ENCODE data around the gene NT5C1B.

Gene NT5C1B

DNA sequence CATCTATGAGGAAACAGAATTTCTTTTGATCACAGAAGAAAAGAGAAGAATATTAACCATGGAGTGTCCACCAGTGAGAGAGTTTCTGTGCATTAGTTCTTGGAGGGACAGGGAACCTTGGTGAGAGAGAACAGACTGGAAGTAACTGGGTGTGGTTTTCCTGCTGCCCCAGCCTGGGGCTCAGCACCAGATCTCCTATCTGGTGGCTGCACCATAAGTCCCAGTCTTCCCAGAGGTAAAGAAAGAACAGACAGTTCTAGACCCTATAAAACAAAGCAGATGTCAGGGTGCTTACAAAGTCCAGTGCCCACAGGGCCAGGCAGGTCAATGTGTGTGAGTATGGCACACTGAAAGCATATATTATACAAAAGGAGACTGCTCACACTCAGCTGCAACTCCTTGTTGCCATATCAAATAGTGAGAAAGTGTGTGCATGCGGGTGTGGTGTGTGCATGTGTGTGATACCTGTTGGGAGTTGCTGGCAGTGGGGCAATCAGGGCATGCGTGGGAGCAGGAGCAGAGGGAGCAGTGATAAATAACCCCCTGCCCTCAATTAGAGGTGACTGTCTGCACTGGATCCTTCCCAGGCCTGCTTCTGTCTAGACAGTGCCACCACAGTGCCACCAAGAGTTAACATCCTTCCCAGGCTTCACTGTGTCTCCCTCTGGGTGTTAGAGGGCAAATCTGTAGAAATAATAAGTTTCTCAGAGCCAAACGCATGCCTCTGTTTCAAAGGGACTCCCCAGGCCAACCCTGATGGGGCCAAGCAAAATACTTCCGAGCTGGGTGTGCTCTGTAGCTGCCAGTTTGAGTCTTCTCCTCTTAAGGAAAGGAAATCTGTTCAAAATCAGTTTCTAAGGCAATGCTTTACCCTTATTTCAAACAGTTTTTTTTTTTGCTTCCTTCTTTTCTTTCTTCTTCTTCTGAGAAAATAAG, 74.6 kb downstream of the NT5C1B start:
- peak; percentile 60 for DNase-seq (ENCODE audit: low read depth)
